Measurements from ENCODE around the gene RAB34. TPM values are rescaled to one million over a fixed set of nuclear protein-coding genes. Genes with fewer than 3 reads are reported as not detected.

RAB34 gene
- total and polyA plus RNA-seq, 8 donors, result 79.4 to 213 (median 189) TPM

DNA sequence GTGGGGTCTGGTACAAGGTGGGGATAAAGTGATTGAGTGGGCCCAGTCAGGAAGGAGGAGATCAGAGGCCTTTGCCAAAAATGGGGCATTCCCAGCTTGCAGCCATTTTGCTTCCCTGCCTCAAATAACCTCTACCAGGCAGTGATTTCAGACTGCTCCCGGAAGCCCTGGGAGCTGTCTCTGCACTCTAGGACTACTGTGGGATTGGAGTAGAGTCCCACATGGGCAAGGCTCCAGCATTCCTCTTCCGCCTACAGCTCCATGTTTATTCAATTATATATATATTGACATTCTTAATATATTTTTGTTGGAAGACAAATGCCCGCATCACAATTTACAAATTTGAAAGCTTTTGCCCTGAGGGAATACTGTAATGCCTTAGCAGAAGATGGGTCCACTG lies 42.2 kb downstream of the RAB34 start:
- DNase-seq (no peak), ATAC-seq (no peak)
- Histone ChIP-seq H3K9me3 (no peaks in the 10 kb centered on the region), H3K4me3 (no peak overlapping the region), H3K4me1 (no peaks in the 10 kb centered on the region), H3K36me3 (peaks cover 8 to 100% of the 10 kb centered on the region in 2 donors), H3K27me3 (no peaks in the 10 kb centered on the region), H3K27ac (no peak overlapping the region)
- intact Hi-C loops (cut with DNase I), result no loop called here
- TF ChIP-seq, protein P1, sequence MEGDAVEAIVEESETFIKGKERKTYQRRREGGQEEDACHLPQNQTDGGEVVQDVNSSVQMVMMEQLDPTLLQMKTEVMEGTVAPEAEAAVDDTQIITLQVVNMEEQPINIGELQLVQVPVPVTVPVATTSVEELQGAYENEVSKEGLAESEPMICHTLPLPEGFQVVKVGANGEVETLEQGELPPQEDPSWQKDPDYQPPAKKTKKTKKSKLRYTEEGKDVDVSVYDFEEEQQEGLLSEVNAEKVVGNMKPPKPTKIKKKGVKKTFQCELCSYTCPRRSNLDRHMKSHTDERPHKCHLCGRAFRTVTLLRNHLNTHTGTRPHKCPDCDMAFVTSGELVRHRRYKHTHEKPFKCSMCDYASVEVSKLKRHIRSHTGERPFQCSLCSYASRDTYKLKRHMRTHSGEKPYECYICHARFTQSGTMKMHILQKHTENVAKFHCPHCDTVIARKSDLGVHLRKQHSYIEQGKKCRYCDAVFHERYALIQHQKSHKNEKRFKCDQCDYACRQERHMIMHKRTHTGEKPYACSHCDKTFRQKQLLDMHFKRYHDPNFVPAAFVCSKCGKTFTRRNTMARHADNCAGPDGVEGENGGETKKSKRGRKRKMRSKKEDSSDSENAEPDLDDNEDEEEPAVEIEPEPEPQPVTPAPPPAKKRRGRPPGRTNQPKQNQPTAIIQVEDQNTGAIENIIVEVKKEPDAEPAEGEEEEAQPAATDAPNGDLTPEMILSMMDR (IDR thresholded peaks at IDR 0.05), result no peak

- Histone ChIP-seq H3K9me3 (no peaks in the 10 kb centered on the region), H3K36me3 (peaks cover 3 to 83% of the 10 kb centered on the region in 2 donors), H3K4me3 (no peak overlapping the region), H3K27me3 (no peaks in the 10 kb centered on the region), H3K27ac (no peak overlapping the region), H3K4me1 (peaks cover 0 to 12% of the 10 kb centered on the region in 2 donors)
- TF ChIP-seq, protein P1 (IDR thresholded peaks at IDR 0.05), result no peak
- intact Hi-C loops (cut with DNase I), result no loop called here
- ATAC-seq, result no peak
- DNase-seq, result no peak
These were observed 47.8 kb downstream of the RAB34 start for GRCh38 chr17:28669918-28670317.

GRCh38 chr17:28667870-28668269 lies 49.8 kb downstream of the RAB34 start:
- intact Hi-C loops (cut with DNase I), result no loop called here
- H3K4me1 ChIP-seq, result peaks cover 7 to 32% of the 10 kb centered on the region in 2 donors
- TF ChIP-seq, protein P1 (IDR thresholded peaks at IDR 0.05), result no peak
- H3K36me3 ChIP-seq, result peaks cover 0 to 63% of the 10 kb centered on the region in 2 donors
- DNase-seq (no peak), ATAC-seq (no peak)
- H3K27ac ChIP-seq, result no peak overlapping the region
- no peaks in the 10 kb centered on the region for H3K9me3 ChIP-seq
- no peak overlapping the region for H3K4me3 ChIP-seq
- no peaks in the 10 kb centered on the region for H3K27me3 ChIP-seq

- H3K4me1 ChIP-seq, result peaks cover 12 to 42% of the 10 kb centered on the region in 2 donors
- H3K36me3 ChIP-seq, result peaks cover 0 to 44% of the 10 kb centered on the region in 2 donors
- intact Hi-C loops (cut with DNase I), result no loop called here
- H3K9me3 ChIP-seq, result no peaks in the 10 kb centered on the region
- H3K4me3 ChIP-seq, result no peak overlapping the region
- H3K27ac ChIP-seq, result no peak overlapping the region
- TF ChIP-seq, protein P1 (IDR thresholded peaks at IDR 0.05), result no peak
- no peak for ATAC-seq
- no peaks in the 10 kb centered on the region for H3K27me3 ChIP-seq
- no peak for DNase-seq
These were observed 51.7 kb downstream of the RAB34 start for GRCh38 chr17:28665994-28666393.

Other genes starting within 250 kb of the RAB34 start
- gene SLC13A2, start 244.2 kb downstream of the RAB34 start, total RNA-seq, result not detected
- under 1 TPM; 0.13 to 0.60 (median 0.42) TPM for gene SLC13A2, start 244.2 kb downstream of the RAB34 start, polyA plus RNA-seq (ENCODE audit: insufficient read length in 6 of 6)
- gene FOXN1, start 211.5 kb downstream of the RAB34 start, total RNA-seq, result under 1 TPM; 0.18 to 0.29 TPM
- under 1 TPM; 0.06 to 0.23 (median 0.15) TPM for gene FOXN1, start 211.5 kb downstream of the RAB34 start, polyA plus RNA-seq (ENCODE audit: insufficient read length in 6 of 6)
- gene UNC119, start 165.2 kb downstream of the RAB34 start, total RNA-seq, result 10 to 100 TPM; 25.7 to 28.9 TPM
- 10 to 100 TPM; 29.1 to 36.7 (median 35.9) TPM for gene UNC119, start 165.2 kb downstream of the RAB34 start, polyA plus RNA-seq (ENCODE audit: insufficient read length in 6 of 6)
- gene PIGS, start 146.3 kb downstream of the RAB34 start, total RNA-seq, result 10 to 100 TPM; 59.6 to 63.3 TPM
- gene PIGS, start 146.3 kb downstream of the RAB34 start, polyA plus RNA-seq (ENCODE audit: insufficient read length in 6 of 6), result 10 to 100 TPM; 57.9 to 66.6 (median 64.0) TPM
- gene ALDOC, start 141.0 kb downstream of the RAB34 start, total RNA-seq, result 10 to 100 TPM; 10.9 to 15.2 TPM
- 10 to 100 TPM; 17.7 to 25.5 (median 20.8) TPM for gene ALDOC, start 141.0 kb downstream of the RAB34 start, polyA plus RNA-seq (ENCODE audit: insufficient read length in 6 of 6)
- 10 to 100 TPM in 1 of 2 donors, 1 to 10 TPM in 1; 9.5 to 15.2 TPM for gene SPAG5, start 118.8 kb downstream of the RAB34 start, total RNA-seq
- gene SPAG5, start 118.8 kb downstream of the RAB34 start, polyA plus RNA-seq (ENCODE audit: insufficient read length in 6 of 6), result 10 to 100 TPM; 40.4 to 91.5 (median 63.4) TPM
- 10 to 100 TPM in 1 of 2 donors, 1 to 10 TPM in 1; 8.4 to 10.0 TPM for gene RSKR, start 103.7 kb downstream of the RAB34 start, total RNA-seq
- gene RSKR, start 103.7 kb downstream of the RAB34 start, polyA plus RNA-seq (ENCODE audit: insufficient read length in 6 of 6), result 10 to 100 TPM; 18.9 to 31.6 (median 26.4) TPM
- 100 to 1,000 TPM; 139 to 184 TPM for gene BLTP2, start 72.7 kb downstream of the RAB34 start, total RNA-seq
- gene BLTP2, start 72.7 kb downstream of the RAB34 start, polyA plus RNA-seq (ENCODE audit: insufficient read length in 6 of 6), result 100 to 1,000 TPM in 1 of 6 donors, 10 to 100 TPM in 5; 86.8 to 109 (median 92.7) TPM
- 10 to 100 TPM; 57.3 to 58.1 TPM for gene SDF2, start 56.0 kb downstream of the RAB34 start, total RNA-seq
- gene SDF2, start 56.0 kb downstream of the RAB34 start, polyA plus RNA-seq (ENCODE audit: insufficient read length in 6 of 6), result 10 to 100 TPM; 65.3 to 74.6 (median 70.6) TPM
- 10 to 100 TPM; 55.1 to 57.7 TPM for gene SUPT6H, start 55.7 kb downstream of the RAB34 start, total RNA-seq
- gene SUPT6H, start 55.7 kb downstream of the RAB34 start, polyA plus RNA-seq (ENCODE audit: insufficient read length in 6 of 6), result 10 to 100 TPM; 71.1 to 76.1 (median 74.1) TPM
- gene PROCA1, start 6.0 kb downstream of the RAB34 start, total RNA-seq, result 1 to 10 TPM; 1.9 to 2.0 TPM
- 1 to 10 TPM; 6.0 to 8.3 (median 7.2) TPM for gene PROCA1, start 6.0 kb downstream of the RAB34 start, polyA plus RNA-seq (ENCODE audit: insufficient read length in 6 of 6)
- 1,000 to 10,000 TPM; 1,170 to 1,265 TPM for gene RPL23A, start 2.1 kb upstream of the RAB34 start, total RNA-seq
- 1,000 to 10,000 TPM; 1,036 to 1,220 (median 1,104) TPM for gene RPL23A, start 2.1 kb upstream of the RAB34 start, polyA plus RNA-seq (ENCODE audit: insufficient read length in 6 of 6)
- 10 to 100 TPM; 18.4 to 20.7 TPM for gene TLCD1, start 8.4 kb upstream of the RAB34 start, total RNA-seq
- gene TLCD1, start 8.4 kb upstream of the RAB34 start, polyA plus RNA-seq (ENCODE audit: insufficient read length in 6 of 6), result 1 to 10 TPM; 5.7 to 9.3 (median 8.2) TPM
- gene NEK8, start 10.9 kb upstream of the RAB34 start, total RNA-seq, result 1 to 10 TPM; 5.6 to 7.5 TPM
- 1 to 10 TPM; 6.0 to 8.1 (median 7.2) TPM for gene NEK8, start 10.9 kb upstream of the RAB34 start, polyA plus RNA-seq (ENCODE audit: insufficient read length in 6 of 6)
- 10 to 100 TPM; 66.1 to 81.7 TPM for gene TRAF4, start 26.1 kb upstream of the RAB34 start, total RNA-seq
- gene TRAF4, start 26.1 kb upstream of the RAB34 start, polyA plus RNA-seq (ENCODE audit: insufficient read length in 6 of 6), result 100 to 1,000 TPM in 4 of 6 donors, 10 to 100 TPM in 2; 86.6 to 136 (median 107) TPM
- 10 to 100 TPM; 16.5 to 25.4 TPM for gene FAM222B, start 124.9 kb upstream of the RAB34 start, total RNA-seq
- gene FAM222B, start 124.9 kb upstream of the RAB34 start, polyA plus RNA-seq (ENCODE audit: insufficient read length in 6 of 6), result 10 to 100 TPM; 18.4 to 21.0 (median 19.6) TPM
- 10 to 100 TPM; 30.0 to 33.4 TPM for gene ERAL1, start 137.1 kb upstream of the RAB34 start, total RNA-seq
- 10 to 100 TPM; 63.5 to 70.1 (median 65.6) TPM for gene ERAL1, start 137.1 kb upstream of the RAB34 start, polyA plus RNA-seq (ENCODE audit: insufficient read length in 6 of 6)
- gene FLOT2, start 179.9 kb upstream of the RAB34 start, total RNA-seq, result 100 to 1,000 TPM in 1 of 2 donors, 10 to 100 TPM in 1; 95.7 to 171 TPM
- gene FLOT2, start 179.9 kb upstream of the RAB34 start, polyA plus RNA-seq (ENCODE audit: insufficient read length in 6 of 6), result 10 to 100 TPM; 66.3 to 81.5 (median 75.1) TPM
- gene DHRS13, start 185.2 kb upstream of the RAB34 start, total RNA-seq, result 10 to 100 TPM in 1 of 2 donors, 1 to 10 TPM in 1; 8.8 to 16.9 TPM
- gene DHRS13, start 185.2 kb upstream of the RAB34 start, polyA plus RNA-seq (ENCODE audit: insufficient read length in 6 of 6), result 1 to 10 TPM; 5.2 to 7.9 (median 6.5) TPM
- gene PHF12, start 233.7 kb upstream of the RAB34 start, total RNA-seq, result 10 to 100 TPM; 32.1 to 45.8 TPM
- gene PHF12, start 233.7 kb upstream of the RAB34 start, polyA plus RNA-seq (ENCODE audit: insufficient read length in 6 of 6), result 10 to 100 TPM; 48.2 to 68.7 (median 60.7) TPM